ENCODE data around the gene PLEKHM2. TPM values are rescaled to one million over a fixed set of nuclear protein-coding genes. Genes with fewer than 3 reads are reported as not detected.

PLEKHM2 gene
- total RNA-seq, 1 donor from 2014 or later = 80.4 TPM

DNA sequence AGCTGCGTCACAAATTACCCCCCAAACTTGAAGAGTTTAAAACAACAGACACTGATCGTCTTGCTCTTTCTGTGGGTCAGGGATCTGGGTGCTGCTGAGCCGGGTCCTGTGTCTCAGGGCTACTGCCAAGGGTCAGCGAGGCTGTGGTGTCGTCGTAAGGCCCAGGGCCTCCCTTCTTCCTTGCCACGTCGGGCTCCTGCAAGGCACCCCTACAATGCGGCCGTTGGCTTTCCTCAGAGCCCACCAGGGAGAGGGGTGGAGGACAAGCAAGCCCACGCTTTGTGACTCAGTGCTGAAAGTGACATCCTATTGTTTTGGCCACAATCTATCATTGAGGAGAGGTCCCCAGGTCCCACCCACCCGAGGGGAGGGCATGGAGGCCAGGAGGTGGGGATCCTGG, 66.8 kb downstream of the PLEKHM2 start:
- H3K4me3 ChIP-seq = no peak overlapping the region
- H3K36me3 ChIP-seq = no peaks in the 10 kb centered on the region
- no peak overlapping the region for H3K27ac ChIP-seq
- H3K9me3 ChIP-seq = no peaks in the 10 kb centered on the region
- peaks cover 18% of the 10 kb centered on the region for H3K4me1 ChIP-seq
- H3K27me3 ChIP-seq (ENCODE audit: low read depth) = no peaks in the 10 kb centered on the region
- ATAC-seq = no peak
- no peak for DNase-seq
- TF ChIP-seq, protein P1, sequence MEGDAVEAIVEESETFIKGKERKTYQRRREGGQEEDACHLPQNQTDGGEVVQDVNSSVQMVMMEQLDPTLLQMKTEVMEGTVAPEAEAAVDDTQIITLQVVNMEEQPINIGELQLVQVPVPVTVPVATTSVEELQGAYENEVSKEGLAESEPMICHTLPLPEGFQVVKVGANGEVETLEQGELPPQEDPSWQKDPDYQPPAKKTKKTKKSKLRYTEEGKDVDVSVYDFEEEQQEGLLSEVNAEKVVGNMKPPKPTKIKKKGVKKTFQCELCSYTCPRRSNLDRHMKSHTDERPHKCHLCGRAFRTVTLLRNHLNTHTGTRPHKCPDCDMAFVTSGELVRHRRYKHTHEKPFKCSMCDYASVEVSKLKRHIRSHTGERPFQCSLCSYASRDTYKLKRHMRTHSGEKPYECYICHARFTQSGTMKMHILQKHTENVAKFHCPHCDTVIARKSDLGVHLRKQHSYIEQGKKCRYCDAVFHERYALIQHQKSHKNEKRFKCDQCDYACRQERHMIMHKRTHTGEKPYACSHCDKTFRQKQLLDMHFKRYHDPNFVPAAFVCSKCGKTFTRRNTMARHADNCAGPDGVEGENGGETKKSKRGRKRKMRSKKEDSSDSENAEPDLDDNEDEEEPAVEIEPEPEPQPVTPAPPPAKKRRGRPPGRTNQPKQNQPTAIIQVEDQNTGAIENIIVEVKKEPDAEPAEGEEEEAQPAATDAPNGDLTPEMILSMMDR (IDR thresholded peaks at IDR 0.05) = no peak
- intact Hi-C loops (cut with DNase I) = no loop called here

DNA sequence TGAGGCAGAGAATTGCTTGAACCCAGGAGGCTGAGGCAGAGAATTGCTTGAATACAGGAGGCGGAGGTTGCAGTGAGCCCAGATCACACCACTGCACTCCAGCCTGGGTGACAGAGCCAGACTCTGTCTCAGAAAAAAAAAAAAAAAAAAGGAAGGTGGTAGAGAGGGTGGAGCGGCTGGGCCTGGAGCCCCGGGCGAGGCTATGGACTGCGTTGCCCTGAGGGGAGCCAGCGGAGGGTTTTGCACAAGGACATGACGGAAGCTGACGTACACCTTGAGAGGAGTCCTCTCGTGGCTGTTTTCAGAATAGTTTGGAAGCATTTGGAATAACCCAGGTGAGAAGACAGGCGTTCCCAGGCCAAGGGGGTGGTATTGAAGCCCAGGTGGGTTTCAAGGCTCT, 67.6 kb downstream of the PLEKHM2 start:
- H3K27ac ChIP-seq = no peak overlapping the region
- H3K9me3 ChIP-seq = no peaks in the 10 kb centered on the region
- TF ChIP-seq, protein P1 (IDR thresholded peaks at IDR 0.05) = no peak
- DNase-seq (no peak), ATAC-seq (no peak)
- no peaks in the 10 kb centered on the region for H3K27me3 ChIP-seq (ENCODE audit: low read depth)
- H3K4me3 ChIP-seq = no peak overlapping the region
- intact Hi-C loops (cut with DNase I) = no loop called here
- H3K4me1 ChIP-seq = peaks cover 26% of the 10 kb centered on the region
- no peaks in the 10 kb centered on the region for H3K36me3 ChIP-seq

DNA sequence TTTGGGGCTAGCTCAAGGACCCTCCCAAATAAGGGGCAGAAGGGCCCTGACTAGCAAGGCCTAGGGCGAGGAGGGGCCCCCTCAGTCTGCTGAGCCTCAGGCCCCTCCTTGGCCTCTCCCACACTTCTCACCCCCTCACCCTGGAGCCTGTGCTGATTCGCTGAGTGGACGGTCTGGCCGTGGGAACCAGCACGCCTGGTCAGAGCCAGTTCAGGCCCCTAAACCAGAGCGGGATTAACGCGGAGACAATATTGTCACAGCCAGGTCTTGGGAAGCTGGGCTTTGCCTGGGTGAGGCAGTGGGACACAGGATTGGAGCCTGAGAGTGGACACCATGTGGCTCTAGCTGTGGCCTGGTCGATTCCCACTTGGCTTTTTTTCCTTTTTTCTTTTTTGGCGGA, 69.7 kb downstream of the PLEKHM2 start:
- Histone ChIP-seq H3K36me3 (no peaks in the 10 kb centered on the region), H3K4me1 (peaks cover 33% of the 10 kb centered on the region), H3K9me3 (no peaks in the 10 kb centered on the region), H3K27ac (no peak overlapping the region), H3K4me3 (no peak overlapping the region), H3K27me3 (ENCODE audit: low read depth) (peaks cover 11% of the 10 kb centered on the region)
- ATAC-seq (no peak), DNase-seq (no peak)
- TF ChIP-seq, protein P1 (IDR thresholded peaks at IDR 0.05) = no peak
- intact Hi-C loops (cut with DNase I) = no loop called here

DNA sequence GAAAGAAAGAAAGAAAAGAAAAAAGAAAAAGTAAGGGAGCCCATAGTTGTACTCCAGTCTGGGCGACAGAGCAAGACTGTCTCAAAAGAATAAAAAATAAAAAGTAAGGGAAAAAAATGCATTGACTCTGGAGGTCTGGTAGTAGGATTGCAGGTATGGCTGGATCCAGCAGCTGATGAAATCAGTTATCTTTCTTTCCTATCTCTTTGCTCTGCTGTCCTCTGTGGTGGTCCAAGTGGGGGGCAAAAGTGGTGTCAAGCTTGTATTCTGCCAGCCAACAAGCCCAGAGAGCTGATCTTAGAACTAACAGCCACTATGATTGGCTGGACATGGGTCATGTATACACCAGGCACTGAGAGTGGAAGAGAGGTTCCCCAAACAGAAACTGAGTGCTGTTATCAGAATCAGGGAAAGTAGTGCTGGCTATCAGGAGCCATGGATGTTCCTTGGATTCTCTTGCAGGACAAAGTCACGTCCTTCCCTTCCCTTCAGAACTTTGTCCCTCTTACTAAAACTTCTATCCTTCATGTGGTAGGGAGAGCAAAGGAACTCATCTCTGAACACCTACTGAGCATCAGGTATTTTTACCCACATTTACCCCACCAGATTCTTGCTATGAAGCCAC, 71.0 kb downstream of the PLEKHM2 start:
- TF ChIP-seq, protein P1 (IDR thresholded peaks at IDR 0.05) = no peak
- ATAC-seq = no peak

DNA sequence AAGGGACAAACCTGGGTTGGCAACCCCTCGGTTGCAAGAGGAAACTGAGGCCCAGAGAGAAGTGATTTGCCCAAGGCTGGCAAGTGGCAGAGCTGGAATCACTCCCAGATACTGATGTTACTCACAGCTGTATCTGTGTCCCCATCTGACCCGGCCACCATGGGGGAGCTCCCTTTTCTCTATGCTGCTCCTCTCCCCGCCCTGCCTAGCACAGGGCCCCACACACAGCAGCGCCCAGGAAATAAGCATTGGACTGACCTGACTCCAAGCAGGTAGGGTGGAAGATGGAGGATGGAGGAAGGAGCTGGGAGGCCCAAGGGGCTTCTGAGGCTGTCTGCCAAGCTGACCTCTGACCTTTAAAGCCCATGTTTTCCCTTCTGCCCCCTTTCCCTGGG, 71.5 kb downstream of the PLEKHM2 start:
- Histone ChIP-seq H3K27me3 (ENCODE audit: low read depth) (peaks cover 29% of the 10 kb centered on the region), H3K9me3 (no peaks in the 10 kb centered on the region), H3K4me3 (no peak overlapping the region), H3K4me1 (peaks cover 36% of the 10 kb centered on the region), H3K27ac (no peak overlapping the region), H3K36me3 (no peaks in the 10 kb centered on the region)
- TF ChIP-seq, protein P1 (IDR thresholded peaks at IDR 0.05) = no peak
- intact Hi-C loops (cut with DNase I) = no loop called here
- ATAC-seq (no peak), DNase-seq (no peak)

More for the DNA sequence above, 71.0 kb downstream of the PLEKHM2 start:
- H3K4me3 ChIP-seq = no peak overlapping the region
- H3K27ac ChIP-seq = no peak overlapping the region
- H3K4me1 ChIP-seq = peaks cover 33% of the 10 kb centered on the region
- H3K27me3 ChIP-seq (ENCODE audit: low read depth) = peaks cover 24% of the 10 kb centered on the region
- intact Hi-C loops (cut with DNase I) = no loop called here
- no peaks in the 10 kb centered on the region for H3K36me3 ChIP-seq
- H3K9me3 ChIP-seq = no peaks in the 10 kb centered on the region
- DNase-seq = no peak
